Liver (tissue), 3 donors: ENCODE data around the gene RCSD1.

Source experiments
- NR2F2 ChIP-seq: IDR thresholded peaks from 2 replicates; pipeline ENCODE4 v1.6.1; 2016; ENCODE audit warnings: antibody characterized with exemption
- RAD21 ChIP-seq, 2 donors: IDR thresholded peaks; 2 replicates each; pipeline ENCODE4 v1.6.1; 2016; ENCODE audit warnings: antibody characterized with exemption in 2 of 2, mild to moderate bottlenecking in 2 of 2
- RXRA ChIP-seq, 2 donors: IDR thresholded peaks; 2 replicates each; pipeline ENCODE4 v1.6.1; 2017 to 2018; ENCODE audit warnings: antibody characterized with exemption in 2 of 2, mild to moderate bottlenecking in 1 of 2
- SP1 ChIP-seq: IDR thresholded peaks from 2 replicates; pipeline ENCODE4 v1.6.1; 2018; ENCODE audit warnings: antibody characterized with exemption, mild to moderate bottlenecking
- YY1 ChIP-seq: IDR thresholded peaks from 2 replicates; pipeline ENCODE4 v1.6.1; 2016; ENCODE audit warnings: antibody characterized with exemption, mild to moderate bottlenecking
- TF ChIP-seq, protein P1 (sequence below): IDR thresholded peaks from 2 replicates; pipeline ENCODE4 v1.6.1; 2016; ENCODE audit warnings: antibody characterized with exemption
- TF ChIP-seq, protein P2 (sequence below): fragments of 150-350 bp; IDR thresholded peaks from 2 replicates; pipeline ENCODE4 v1.5.1; 2017; ENCODE audit warnings: improper control_type of control experiment, low read depth, low read length; ENCODE audit not compliant: missing input control
- TF ChIP-seq, protein P3 (sequence below): IDR thresholded peaks from 2 replicates; pipeline ENCODE4 v1.6.1; 2016; ENCODE audit warnings: antibody characterized with exemption
- TF ChIP-seq, protein P4 (sequence below): IDR thresholded peaks from 2 replicates; pipeline ENCODE4 v1.6.1; 2016; ENCODE audit warnings: antibody characterized with exemption
- donor health status: healthy.
- donor health status: healthy.

DNA sequence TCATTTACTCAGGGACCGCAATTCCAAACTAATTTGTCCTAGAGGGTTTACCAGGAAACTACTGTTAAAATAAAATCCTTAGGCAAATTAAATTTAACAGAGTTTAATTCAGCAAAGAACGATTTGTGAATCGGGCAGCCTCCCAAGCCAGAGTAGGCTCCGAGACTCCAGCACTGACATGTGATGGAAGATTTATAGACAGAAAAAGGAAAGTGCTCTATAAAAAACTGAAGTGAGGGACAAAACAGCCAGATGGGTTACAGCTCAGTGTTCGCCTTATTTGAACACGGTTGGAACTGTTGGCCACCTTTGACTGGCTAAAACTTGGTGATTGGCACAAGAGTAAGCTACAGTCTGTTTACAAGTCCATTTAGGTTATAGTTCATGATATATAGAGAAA is 35.2 kb upstream of the RCSD1 start:
- TF ChIP-seq, protein P1, sequence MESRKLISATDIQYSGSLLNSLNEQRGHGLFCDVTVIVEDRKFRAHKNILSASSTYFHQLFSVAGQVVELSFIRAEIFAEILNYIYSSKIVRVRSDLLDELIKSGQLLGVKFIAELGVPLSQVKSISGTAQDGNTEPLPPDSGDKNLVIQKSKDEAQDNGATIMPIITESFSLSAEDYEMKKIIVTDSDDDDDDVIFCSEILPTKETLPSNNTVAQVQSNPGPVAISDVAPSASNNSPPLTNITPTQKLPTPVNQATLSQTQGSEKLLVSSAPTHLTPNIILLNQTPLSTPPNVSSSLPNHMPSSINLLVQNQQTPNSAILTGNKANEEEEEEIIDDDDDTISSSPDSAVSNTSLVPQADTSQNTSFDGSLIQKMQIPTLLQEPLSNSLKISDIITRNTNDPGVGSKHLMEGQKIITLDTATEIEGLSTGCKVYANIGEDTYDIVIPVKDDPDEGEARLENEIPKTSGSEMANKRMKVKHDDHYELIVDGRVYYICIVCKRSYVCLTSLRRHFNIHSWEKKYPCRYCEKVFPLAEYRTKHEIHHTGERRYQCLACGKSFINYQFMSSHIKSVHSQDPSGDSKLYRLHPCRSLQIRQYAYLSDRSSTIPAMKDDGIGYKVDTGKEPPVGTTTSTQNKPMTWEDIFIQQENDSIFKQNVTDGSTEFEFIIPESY, result no peak
- TF ChIP-seq YY1 (no peak), RAD21 (IDR thresholded peaks at IDR 0.05) (no peak), NR2F2 (no peak), SP1 (no peak), RXRA (IDR thresholded peaks at IDR 0.05) (no peak)
- TF ChIP-seq, protein P2, sequence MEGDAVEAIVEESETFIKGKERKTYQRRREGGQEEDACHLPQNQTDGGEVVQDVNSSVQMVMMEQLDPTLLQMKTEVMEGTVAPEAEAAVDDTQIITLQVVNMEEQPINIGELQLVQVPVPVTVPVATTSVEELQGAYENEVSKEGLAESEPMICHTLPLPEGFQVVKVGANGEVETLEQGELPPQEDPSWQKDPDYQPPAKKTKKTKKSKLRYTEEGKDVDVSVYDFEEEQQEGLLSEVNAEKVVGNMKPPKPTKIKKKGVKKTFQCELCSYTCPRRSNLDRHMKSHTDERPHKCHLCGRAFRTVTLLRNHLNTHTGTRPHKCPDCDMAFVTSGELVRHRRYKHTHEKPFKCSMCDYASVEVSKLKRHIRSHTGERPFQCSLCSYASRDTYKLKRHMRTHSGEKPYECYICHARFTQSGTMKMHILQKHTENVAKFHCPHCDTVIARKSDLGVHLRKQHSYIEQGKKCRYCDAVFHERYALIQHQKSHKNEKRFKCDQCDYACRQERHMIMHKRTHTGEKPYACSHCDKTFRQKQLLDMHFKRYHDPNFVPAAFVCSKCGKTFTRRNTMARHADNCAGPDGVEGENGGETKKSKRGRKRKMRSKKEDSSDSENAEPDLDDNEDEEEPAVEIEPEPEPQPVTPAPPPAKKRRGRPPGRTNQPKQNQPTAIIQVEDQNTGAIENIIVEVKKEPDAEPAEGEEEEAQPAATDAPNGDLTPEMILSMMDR, result no peak
- TF ChIP-seq, protein P3, sequence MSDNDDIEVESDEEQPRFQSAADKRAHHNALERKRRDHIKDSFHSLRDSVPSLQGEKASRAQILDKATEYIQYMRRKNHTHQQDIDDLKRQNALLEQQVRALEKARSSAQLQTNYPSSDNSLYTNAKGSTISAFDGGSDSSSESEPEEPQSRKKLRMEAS, result no peak
- TF ChIP-seq, protein P4, sequence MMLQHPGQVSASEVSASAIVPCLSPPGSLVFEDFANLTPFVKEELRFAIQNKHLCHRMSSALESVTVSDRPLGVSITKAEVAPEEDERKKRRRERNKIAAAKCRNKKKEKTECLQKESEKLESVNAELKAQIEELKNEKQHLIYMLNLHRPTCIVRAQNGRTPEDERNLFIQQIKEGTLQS, result no peak
